Body of pancreas (tissue), 4 donors: Measurements from ENCODE around the gene MEG3.

ENCODE experiments used
- POLR2A ChIP-seq, 3 donors: fragments of 450-650 bp; IDR thresholded peaks; one replicate each; pipeline ENCODE4 v1.6.1; 2016; ENCODE audit warnings: antibody characterized with exemption in 3 of 3, mild to moderate bottlenecking in 2 of 3
- TF ChIP-seq, protein P1 (sequence below), 7 experiments: fragments of 450-650 bp in 4 of 7; fragments of 200-600 bp in 3 of 7; sonication (generic) in 3 of 7; IDR thresholded peaks; one replicate each; pipeline ENCODE4 v1.5.1; 2016 to 2019; ENCODE audit warnings: antibody characterized with exemption in 7 of 7

DNA sequence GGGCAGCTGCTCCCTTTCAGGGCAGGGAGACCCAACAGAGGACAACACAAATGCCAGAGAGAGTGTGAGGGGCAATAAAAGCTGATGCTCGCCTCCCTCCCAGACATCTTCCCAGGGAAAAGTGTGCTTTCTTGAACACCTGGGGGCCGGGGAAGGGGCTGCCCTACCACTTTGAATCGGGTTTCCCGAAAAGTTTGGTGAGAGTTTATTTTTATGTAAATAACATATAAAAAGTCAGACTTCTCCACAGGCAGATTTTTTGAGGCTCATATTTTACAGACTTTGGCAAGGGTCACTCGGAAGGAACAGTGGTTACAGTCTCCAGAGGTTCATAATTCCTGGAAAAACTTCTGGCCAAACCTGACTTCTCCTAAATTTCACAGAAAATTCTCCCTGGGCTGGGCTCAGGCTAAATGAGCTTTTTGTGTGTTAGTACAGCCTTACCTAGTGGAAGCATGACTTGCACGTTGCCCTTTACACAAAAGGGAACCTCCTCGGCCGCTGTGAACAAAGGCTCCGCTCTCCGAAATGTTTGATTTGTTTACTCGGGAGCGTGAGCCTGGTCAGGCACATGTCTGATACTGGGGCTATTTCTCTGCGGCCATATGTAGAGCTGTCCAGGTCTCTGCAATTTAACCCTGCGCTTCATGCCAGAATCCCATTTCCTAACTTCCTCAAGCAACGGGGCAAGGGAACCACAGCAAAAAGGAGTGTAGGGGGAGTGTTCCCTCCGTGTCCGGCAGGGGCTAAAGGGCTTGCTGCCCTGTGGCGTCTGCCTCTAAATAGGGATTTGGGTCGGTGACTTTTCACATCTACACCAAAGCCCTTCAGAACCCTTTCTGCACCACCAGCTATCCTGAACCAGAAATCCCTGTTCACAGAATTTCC, 74.2 kb downstream of the MEG3 start:
- TF ChIP-seq, protein P1, sequence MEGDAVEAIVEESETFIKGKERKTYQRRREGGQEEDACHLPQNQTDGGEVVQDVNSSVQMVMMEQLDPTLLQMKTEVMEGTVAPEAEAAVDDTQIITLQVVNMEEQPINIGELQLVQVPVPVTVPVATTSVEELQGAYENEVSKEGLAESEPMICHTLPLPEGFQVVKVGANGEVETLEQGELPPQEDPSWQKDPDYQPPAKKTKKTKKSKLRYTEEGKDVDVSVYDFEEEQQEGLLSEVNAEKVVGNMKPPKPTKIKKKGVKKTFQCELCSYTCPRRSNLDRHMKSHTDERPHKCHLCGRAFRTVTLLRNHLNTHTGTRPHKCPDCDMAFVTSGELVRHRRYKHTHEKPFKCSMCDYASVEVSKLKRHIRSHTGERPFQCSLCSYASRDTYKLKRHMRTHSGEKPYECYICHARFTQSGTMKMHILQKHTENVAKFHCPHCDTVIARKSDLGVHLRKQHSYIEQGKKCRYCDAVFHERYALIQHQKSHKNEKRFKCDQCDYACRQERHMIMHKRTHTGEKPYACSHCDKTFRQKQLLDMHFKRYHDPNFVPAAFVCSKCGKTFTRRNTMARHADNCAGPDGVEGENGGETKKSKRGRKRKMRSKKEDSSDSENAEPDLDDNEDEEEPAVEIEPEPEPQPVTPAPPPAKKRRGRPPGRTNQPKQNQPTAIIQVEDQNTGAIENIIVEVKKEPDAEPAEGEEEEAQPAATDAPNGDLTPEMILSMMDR (IDR thresholded peaks at IDR 0.05): peak in 2 of 7 experiments; percentile 15 to 22
- TF ChIP-seq POLR2A (IDR thresholded peaks at IDR 0.05): no peak
